ENCODE measurements around the gene SMIM15. TPM values are rescaled to one million over a fixed set of nuclear protein-coding genes. Genes with fewer than 3 reads are reported as not detected.
A peak's percentile ranks its signal among the peaks of the same experiment; 100 is the strongest.
"Not testable (repeated sequence)": the region's sequence is repeated elsewhere in the genome, so short reads cannot be mapped to it uniquely, and the experiment has no call there.

SMIM15 gene
- total RNA-seq (2014; rRNA removed; shearing (Covaris generic)), result 41.1 and 51.4 TPM in 2 replicates

- peak; percentile 87 for DNase-seq (ENCODE audit: low read depth)
These were observed at the start of gene SMIM15 for GRCh38 chr5:61162010-61162831. Gene SMIM15 (minus strand): TSS chr5:61162468. CDS start chr5:61160171, 2,297 bp downstream.

- no peak for DNase-seq (ENCODE audit: low read depth)
These were observed 45.6 kb upstream of the SMIM15 start for GRCh38 chr5:61207884-61208283.

- no peak for DNase-seq (ENCODE audit: low read depth)
These were observed 42.7 kb upstream of the SMIM15 start for GRCh38 chr5:61205013-61205412.

- no peak for DNase-seq (ENCODE audit: low read depth)
These were observed 39.9 kb upstream of the SMIM15 start for GRCh38 chr5:61202213-61202612.

GRCh38 chr5:61200582-61201155, 38.4 kb upstream of the SMIM15 start:
- DNase-seq (ENCODE audit: low read depth), result no peak

GRCh38 chr5:61198606-61199005, 36.3 kb upstream of the SMIM15 start:
- DNase-seq (ENCODE audit: low read depth), result no peak

GRCh38 chr5:61187826-61188225, 25.6 kb upstream of the SMIM15 start:
- DNase-seq (ENCODE audit: low read depth), result not testable (repeated sequence)

- DNase-seq (ENCODE audit: low read depth), result not testable (repeated sequence)
These were observed 25.1 kb upstream of the SMIM15 start for GRCh38 chr5:61187352-61187751.

GRCh38 chr5:61186634-61187033, 24.4 kb upstream of the SMIM15 start:
- no peak for DNase-seq (ENCODE audit: low read depth)

GRCh38 chr5:61184708-61185107, 22.4 kb upstream of the SMIM15 start:
- DNase-seq (ENCODE audit: low read depth), result no peak

GRCh38 chr5:61183538-61183937, 21.3 kb upstream of the SMIM15 start:
- DNase-seq (ENCODE audit: low read depth), result no peak

- no peak for DNase-seq (ENCODE audit: low read depth)
These were observed 20.2 kb upstream of the SMIM15 start for GRCh38 chr5:61182449-61182848.

GRCh38 chr5:61180886-61181285, 18.6 kb upstream of the SMIM15 start:
- DNase-seq (ENCODE audit: low read depth), result no peak

- no peak for DNase-seq (ENCODE audit: low read depth)
These were observed 16.4 kb upstream of the SMIM15 start for GRCh38 chr5:61178702-61179101.

GRCh38 chr5:61177716-61178115, 15.4 kb upstream of the SMIM15 start:
- DNase-seq (ENCODE audit: low read depth), result no peak

- no peak for DNase-seq (ENCODE audit: low read depth)
These were observed 14.8 kb upstream of the SMIM15 start for GRCh38 chr5:61177070-61177469.

- DNase-seq (ENCODE audit: low read depth), result no peak
These were observed 14.4 kb upstream of the SMIM15 start for GRCh38 chr5:61176631-61177030.

- DNase-seq (ENCODE audit: low read depth), result no peak
These were observed 9.2 kb upstream of the SMIM15 start for GRCh38 chr5:61171479-61171878.

- DNase-seq (ENCODE audit: low read depth), result no peak
These were observed 6.7 kb upstream of the SMIM15 start for GRCh38 chr5:61168951-61169350.

GRCh38 chr5:61167382-61167781, 5.1 kb upstream of the SMIM15 start:
- DNase-seq (ENCODE audit: low read depth), result peak; percentile 40

GRCh38 chr5:61163905-61164304, 1.6 kb upstream of the SMIM15 start:
- DNase-seq (ENCODE audit: low read depth), result no peak

GRCh38 chr5:61162832-61163567, 732 bp upstream of the SMIM15 start:
- DNase-seq (ENCODE audit: low read depth), result peak; percentile 43

- no peak for DNase-seq (ENCODE audit: low read depth)
These were observed 1.8 kb downstream of the SMIM15 start for GRCh38 chr5:61160497-61160896.

All from RPMI7951 (cell line).